ENCODE results near the gene UCHL5.

The UCHL5 gene

DNA sequence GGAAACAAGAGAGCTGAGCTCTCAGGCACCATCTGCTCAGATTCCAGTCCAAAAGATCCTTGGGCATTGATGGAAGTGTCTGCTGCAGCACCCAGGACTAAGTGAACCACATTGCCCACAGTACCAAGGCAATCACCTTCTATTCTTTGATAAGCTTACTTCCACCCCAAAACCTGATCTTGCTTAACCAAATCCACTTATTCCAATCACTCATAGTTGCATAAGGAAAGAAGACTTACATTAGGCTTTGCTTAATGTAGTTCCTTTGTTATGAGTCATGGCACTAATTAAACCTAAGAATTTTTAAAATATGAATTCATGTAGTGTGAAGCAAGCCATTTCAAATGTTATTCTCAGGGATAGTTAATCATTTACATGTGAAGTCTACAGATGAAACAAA, 84.5 kb downstream of the UCHL5 start:
- H3K36me3 Mint-ChIP-seq = peaks cover 1% of the 10 kb centered on the region
- no peak overlapping the region for H3K27ac Mint-ChIP-seq
- no peaks in the 10 kb centered on the region for H3K9me3 Mint-ChIP-seq (ENCODE audit: low read depth)
- no peaks in the 10 kb centered on the region for H3K4me1 Mint-ChIP-seq (ENCODE audit: low read depth)
- no peak overlapping the region for H3K4me3 Mint-ChIP-seq
- H3K27me3 Mint-ChIP-seq = no peaks in the 10 kb centered on the region

- no peaks in the 10 kb centered on the region for H3K27me3 Mint-ChIP-seq
- no peaks in the 10 kb centered on the region for H3K36me3 Mint-ChIP-seq
- H3K4me1 Mint-ChIP-seq (ENCODE audit: low read depth) = no peaks in the 10 kb centered on the region
- H3K27ac Mint-ChIP-seq = no peak overlapping the region
- H3K4me3 Mint-ChIP-seq = no peak overlapping the region
- no peaks in the 10 kb centered on the region for H3K9me3 Mint-ChIP-seq (ENCODE audit: low read depth)
These were observed 85.2 kb downstream of the UCHL5 start for GRCh38 chr1:192973988-192974387.

DNA sequence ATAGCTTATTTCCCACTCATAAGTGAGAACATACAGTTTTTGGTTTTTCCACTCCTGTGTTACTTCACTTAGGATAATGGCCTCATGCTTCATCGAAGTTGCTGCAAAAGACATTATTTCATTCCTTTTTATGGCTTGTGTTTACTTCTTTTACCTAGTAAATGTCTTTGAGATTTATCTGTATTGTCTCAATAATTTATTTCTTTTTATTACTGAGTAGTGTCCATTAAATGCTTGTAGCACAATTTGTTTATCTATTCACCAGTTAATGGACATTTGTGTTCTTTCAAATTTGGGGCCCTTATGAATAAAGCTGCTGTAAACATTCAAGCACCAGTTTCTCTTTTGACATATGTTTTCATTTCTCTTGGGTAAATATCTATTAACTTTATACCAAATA, 86.0 kb downstream of the UCHL5 start:
- no peak overlapping the region for H3K27ac Mint-ChIP-seq
- no peak overlapping the region for H3K4me3 Mint-ChIP-seq
- no peaks in the 10 kb centered on the region for H3K36me3 Mint-ChIP-seq
- H3K9me3 Mint-ChIP-seq (ENCODE audit: low read depth) = no peaks in the 10 kb centered on the region
- no peaks in the 10 kb centered on the region for H3K27me3 Mint-ChIP-seq
- no peaks in the 10 kb centered on the region for H3K4me1 Mint-ChIP-seq (ENCODE audit: low read depth)

GRCh38 chr1:192969091-192969490, 90.1 kb downstream of the UCHL5 start:
- Mint-ChIP-seq H3K9me3 (ENCODE audit: low read depth) (no peaks in the 10 kb centered on the region), H3K36me3 (peaks cover 2% of the 10 kb centered on the region), H3K27ac (no peak overlapping the region), H3K27me3 (no peaks in the 10 kb centered on the region), H3K4me3 (no peak overlapping the region), H3K4me1 (ENCODE audit: low read depth) (peaks cover 2% of the 10 kb centered on the region)

DNA sequence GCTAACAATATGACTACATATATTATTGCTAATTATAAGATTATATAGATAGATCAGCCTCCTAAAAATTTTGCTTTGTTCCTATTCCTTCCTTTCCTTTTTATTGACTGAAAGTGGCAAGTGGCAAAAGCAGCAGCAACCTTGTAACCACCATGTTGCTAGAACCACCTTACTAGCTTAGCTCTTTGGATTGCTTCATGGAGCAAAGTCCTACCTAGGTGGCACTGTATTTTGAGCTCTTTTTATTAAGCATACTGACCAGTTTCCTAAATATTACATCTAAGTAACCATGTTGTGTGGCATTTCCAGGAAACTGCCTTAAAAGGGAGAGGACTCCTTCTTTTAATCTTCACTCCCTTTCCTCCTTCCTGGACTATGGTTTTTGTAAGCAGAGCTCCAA, 90.8 kb downstream of the UCHL5 start:
- Mint-ChIP-seq H3K9me3 (ENCODE audit: low read depth) (no peaks in the 10 kb centered on the region), H3K4me3 (no peak overlapping the region), H3K27me3 (no peaks in the 10 kb centered on the region), H3K4me1 (ENCODE audit: low read depth) (peaks cover 3% of the 10 kb centered on the region), H3K36me3 (peaks cover 2% of the 10 kb centered on the region), H3K27ac (no peak overlapping the region)

DNA sequence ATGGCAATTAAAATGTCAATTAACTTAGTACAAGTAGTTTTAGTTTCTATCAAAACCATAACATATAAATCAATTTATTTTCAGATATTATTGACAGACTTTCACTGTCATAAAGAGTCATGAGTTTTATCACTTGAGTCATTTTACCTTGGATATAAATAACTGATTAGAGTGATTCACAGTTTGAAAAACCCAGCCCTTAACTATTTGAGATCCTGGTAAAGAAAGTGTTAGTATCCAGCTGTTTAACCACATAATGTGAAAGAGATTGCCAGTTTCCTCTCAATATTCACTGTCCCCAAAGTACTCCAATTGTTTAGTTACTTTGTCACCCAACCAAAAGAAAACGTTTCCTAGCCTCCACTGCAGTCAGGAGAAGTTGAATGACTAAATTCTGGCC, 91.3 kb downstream of the UCHL5 start:
- no peaks in the 10 kb centered on the region for H3K27me3 Mint-ChIP-seq
- no peak overlapping the region for H3K27ac Mint-ChIP-seq
- H3K4me1 Mint-ChIP-seq (ENCODE audit: low read depth) = peaks cover 8% of the 10 kb centered on the region
- no peak overlapping the region for H3K4me3 Mint-ChIP-seq
- H3K9me3 Mint-ChIP-seq (ENCODE audit: low read depth) = no peaks in the 10 kb centered on the region
- H3K36me3 Mint-ChIP-seq = peaks cover 2% of the 10 kb centered on the region

GRCh38 chr1:192967211-192967877, 91.8 kb downstream of the UCHL5 start:
- Mint-ChIP-seq H3K27ac (no peak overlapping the region), H3K9me3 (ENCODE audit: low read depth) (no peaks in the 10 kb centered on the region), H3K4me3 (no peak overlapping the region), H3K4me1 (ENCODE audit: low read depth) (peaks cover 11% of the 10 kb centered on the region), H3K36me3 (peaks cover 2% of the 10 kb centered on the region), H3K27me3 (no peaks in the 10 kb centered on the region)

DNA sequence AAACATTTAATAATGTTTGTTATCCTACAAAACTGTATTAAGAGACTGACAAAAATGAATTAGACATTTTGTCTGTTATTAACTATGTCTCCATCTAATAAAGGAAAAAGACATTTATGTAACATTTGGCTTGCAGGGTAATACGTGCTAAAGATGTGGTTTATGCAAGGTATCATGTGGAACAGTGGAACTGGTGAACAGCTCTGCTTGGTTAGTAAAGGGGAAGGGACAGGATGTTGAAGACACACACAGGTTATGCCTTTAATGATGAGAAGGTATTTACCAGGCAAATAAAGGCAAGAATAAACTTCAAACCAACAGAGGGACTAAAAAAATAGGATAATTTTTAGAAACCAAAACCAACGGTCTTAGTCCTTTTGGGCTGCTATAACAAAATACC, 93.1 kb downstream of the UCHL5 start:
- Mint-ChIP-seq H3K4me1 (ENCODE audit: low read depth) (peaks cover 11% of the 10 kb centered on the region), H3K9me3 (ENCODE audit: low read depth) (no peaks in the 10 kb centered on the region), H3K4me3 (no peak overlapping the region), H3K27ac (no peak overlapping the region), H3K27me3 (no peaks in the 10 kb centered on the region), H3K36me3 (peaks cover 2% of the 10 kb centered on the region)

GRCh38 chr1:192962901-192963300, 96.3 kb downstream of the UCHL5 start:
- no peak overlapping the region for H3K27ac Mint-ChIP-seq
- no peak overlapping the region for H3K4me3 Mint-ChIP-seq
- H3K27me3 Mint-ChIP-seq = no peaks in the 10 kb centered on the region
- H3K4me1 Mint-ChIP-seq (ENCODE audit: low read depth) = peaks cover 11% of the 10 kb centered on the region
- H3K36me3 Mint-ChIP-seq = peaks cover 2% of the 10 kb centered on the region
- no peaks in the 10 kb centered on the region for H3K9me3 Mint-ChIP-seq (ENCODE audit: low read depth)

Data from activated naive CD8-positive, alpha-beta T cell (primary cell).